ENCODE data around the gene HSPB9. TPM values are rescaled to one million over a fixed set of nuclear protein-coding genes. Genes with fewer than 3 reads are reported as not detected.

The HSPB9 gene
- polyA plus RNA-seq, 1 experiment = not detected

GRCh38 chr17:42116705-42117396 lies 5.8 kb upstream of the HSPB9 start:
- Histone ChIP-seq H3K27me3 (ENCODE audit: control insufficient read depth, insufficient read depth, low read length) (no peaks in the 10 kb centered on the region), H3K36me3 (ENCODE audit: control insufficient read depth, insufficient read depth, low read length) (peaks cover 16% of the 10 kb centered on the region), H3K4me3 (ENCODE audit: low read depth, low read length) (no peak overlapping the region)
- DNase-seq (ENCODE audit: low read depth) = peak; percentile 14
- ChIA-PET POLR2A (no interaction called here), CTCF (interaction anchor here (0.6 to 11.1 kb wide), 15 partner anchors 10 to 379 kb away, joined by 3 to 163 read pairs (median 4); partner anchors contain the start of genes CNP, DNAJC7, KCNH4 and NKIRAS2)
- peak; percentile 85 for TF ChIP-seq CTCF (IDR thresholded peaks at IDR 0.05; ENCODE audit: insufficient read depth, low read depth, low read length)

- H3K36me3 ChIP-seq (ENCODE audit: control insufficient read depth, insufficient read depth, low read length) = peaks cover 16% of the 10 kb centered on the region
- TF ChIP-seq CTCF (IDR thresholded peaks at IDR 0.05; ENCODE audit: insufficient read depth, low read depth, low read length) = no peak
- H3K4me3 ChIP-seq (ENCODE audit: low read depth, low read length) = no peak overlapping the region
- ChIA-PET CTCF (interaction anchor here (0.6 to 11.1 kb wide), 16 partner anchors 11 to 403 kb away, joined by 3 to 163 read pairs (median 4); partner anchors contain the start of genes CNP, DNAJC7, KCNH4 and NKIRAS2), POLR2A (no interaction called here)
- H3K27me3 ChIP-seq (ENCODE audit: control insufficient read depth, insufficient read depth, low read length) = no peaks in the 10 kb centered on the region
- no peak for DNase-seq (ENCODE audit: low read depth)
Observed at GRCh38 chr17:42117397-42118125, 5.0 kb upstream of the HSPB9 start.

- CTCF ChIA-PET = interaction anchor here (0.6 to 11.1 kb wide), 15 partner anchors 11 to 402 kb away, joined by 3 to 163 read pairs (median 3); partner anchors contain the start of genes CNP, DNAJC7, KCNH4 and NKIRAS2
- no peak for TF ChIP-seq CTCF (IDR thresholded peaks at IDR 0.05; ENCODE audit: insufficient read depth, low read depth, low read length)
- Histone ChIP-seq H3K4me3 (ENCODE audit: low read depth, low read length) (no peak overlapping the region), H3K27me3 (ENCODE audit: control insufficient read depth, insufficient read depth, low read length) (no peaks in the 10 kb centered on the region), H3K36me3 (ENCODE audit: control insufficient read depth, insufficient read depth, low read length) (peaks cover 15% of the 10 kb centered on the region)
- POLR2A ChIA-PET = no interaction called here
- no peak for DNase-seq (ENCODE audit: low read depth)
Observed at GRCh38 chr17:42118126-42118510, 4.5 kb upstream of the HSPB9 start.

GRCh38 chr17:42118545-42118944 lies 4.1 kb upstream of the HSPB9 start:
- POLR2A ChIA-PET = no interaction called here
- Histone ChIP-seq H3K4me3 (ENCODE audit: low read depth, low read length) (no peak overlapping the region), H3K36me3 (ENCODE audit: control insufficient read depth, insufficient read depth, low read length) (peaks cover 13% of the 10 kb centered on the region), H3K27me3 (ENCODE audit: control insufficient read depth, insufficient read depth, low read length) (no peaks in the 10 kb centered on the region)
- DNase-seq (ENCODE audit: low read depth) = no peak
- peak; percentile 54 for TF ChIP-seq CTCF (IDR thresholded peaks at IDR 0.05; ENCODE audit: insufficient read depth, low read depth, low read length)
- CTCF ChIA-PET = interaction anchor here (0.6 to 11.1 kb wide), 13 partner anchors 12 to 402 kb away, joined by 3 to 163 read pairs (median 3); partner anchors contain the start of genes CNP, DNAJC7, KCNH4 and NKIRAS2

GRCh38 chr17:42119301-42119700 lies 3.3 kb upstream of the HSPB9 start:
- no peak for DNase-seq (ENCODE audit: low read depth)
- Histone ChIP-seq H3K36me3 (ENCODE audit: control insufficient read depth, insufficient read depth, low read length) (peaks cover 13% of the 10 kb centered on the region), H3K27me3 (ENCODE audit: control insufficient read depth, insufficient read depth, low read length) (no peaks in the 10 kb centered on the region), H3K4me3 (ENCODE audit: low read depth, low read length) (no peak overlapping the region)
- ChIA-PET CTCF (interaction anchor here (0.7 to 11.1 kb wide), 6 partner anchors 11 to 158 kb away, joined by 3 to 163 read pairs (median 22); partner anchors contain the start of genes CNP, KCNH4 and NKIRAS2), POLR2A (no interaction called here)
- TF ChIP-seq CTCF (IDR thresholded peaks at IDR 0.05; ENCODE audit: insufficient read depth, low read depth, low read length) = no peak
